Endodermal cell (in vitro differentiated cells): Measurements from ENCODE around the gene APOC4. TPM values are rescaled to one million over a fixed set of nuclear protein-coding genes. Genes with fewer than 3 reads are reported as not detected.

Source experiments
- DNase-seq: peaks from one replicate; pipeline ENCODE4 v3.0.0-alpha.2; 2017
- H3K27ac ChIP-seq: 2 replicates; pipeline ENCODE4 v1.5.1; 2013; ENCODE audit warnings: mild to moderate bottlenecking, low read depth, low read length, moderate library complexity
- H3K27me3 ChIP-seq: 2 replicates; pipeline ENCODE4 v1.6.1; 2013; ENCODE audit warnings: mild to moderate bottlenecking, low read length, moderate library complexity; ENCODE audit not compliant: insufficient read depth, control insufficient read depth, poor library complexity, severe bottlenecking
- H3K36me3 ChIP-seq: 2 replicates; pipeline ENCODE4 v1.7.0; 2013; ENCODE audit warnings: mild to moderate bottlenecking, low read length, moderate library complexity; ENCODE audit not compliant: control insufficient read depth, insufficient read depth
- H3K4me1 ChIP-seq: one replicate; pipeline ENCODE4 v1.7.0; 2013; ENCODE audit warnings: low read length; ENCODE audit not compliant: control insufficient read depth, insufficient read depth
- H3K4me3 ChIP-seq: 2 replicates; pipeline ENCODE4 v1.5.1; 2013; ENCODE audit warnings: mild to moderate bottlenecking, low read length, moderate library complexity
- H3K9ac ChIP-seq: 2 replicates; pipeline ENCODE4 v1.6.1; 2013; ENCODE audit warnings: mild to moderate bottlenecking, low read length, moderate library complexity; ENCODE audit not compliant: poor library complexity, severe bottlenecking; ENCODE audit errors: extremely low read depth
- H3K9me3 ChIP-seq: 2 replicates; pipeline ENCODE4 v1.6.1; 2013; ENCODE audit warnings: mild to moderate bottlenecking, low read length, moderate library complexity; ENCODE audit not compliant: control insufficient read depth
- H3K27ac Mint-ChIP-seq: 2 replicates; pipeline ENCODE4 v1.8.0; 2020; ENCODE audit warnings: mixed read lengths
- H3K27me3 Mint-ChIP-seq: 2 replicates; pipeline ENCODE4 v1.8.0; 2021; ENCODE audit warnings: mild to moderate bottlenecking, mixed read lengths; ENCODE audit not compliant: insufficient read depth
- H3K36me3 Mint-ChIP-seq: 2 replicates; pipeline ENCODE4 v1.8.0; 2020; ENCODE audit warnings: low read depth, mixed read lengths
- H3K4me1 Mint-ChIP-seq: 2 replicates; pipeline ENCODE4 v1.8.0; 2020; ENCODE audit warnings: mixed read lengths
- H3K4me3 Mint-ChIP-seq: 2 replicates; pipeline ENCODE4 v1.8.0; 2020; ENCODE audit warnings: mild to moderate bottlenecking, moderate library complexity, mixed read lengths
- H3K9me3 Mint-ChIP-seq: 2 replicates; pipeline ENCODE4 v1.8.0; 2020; ENCODE audit warnings: mild to moderate bottlenecking, mixed read lengths
- CTCF ChIP-seq: fragments of 200-600 bp; sonication (generic); conservative IDR thresholded peaks from 2 replicates; pipeline ENCODE4 v1.5.0; 2021; ENCODE audit warnings: antibody characterized with exemption, mild to moderate bottlenecking
- WGBS, 2 experiments: methylation state at CpG; one replicate each; pipeline versions ENCODE4 v1.1.5 to v1.1.7; 2013; ENCODE audit warnings: missing lambda C conversion rate in 2 of 2, mixed read lengths in 1 of 2; ENCODE audit not compliant: insufficient coverage in 1 of 2, insufficient read length in 1 of 2; 5-methylcytosine and 5-hydroxymethylcytosine counted together
- total RNA-seq, 2 donors: library from RNA; stranded (reverse); fragmentation: NEBNext Ultra II Directional in 1 of 2; extraction: Animal tissue kit (Norgen Biotek cat#: 25700) in 1 of 2; gene quantifications; 2 replicates in 1 of 2; 3 replicates in 1 of 2; pipeline ENCODE4 v1.2.1, GENCODE V29; 2021

Gene APOC4
- total RNA-seq, 2 donors from 2014 or later, result not detected

DNA sequence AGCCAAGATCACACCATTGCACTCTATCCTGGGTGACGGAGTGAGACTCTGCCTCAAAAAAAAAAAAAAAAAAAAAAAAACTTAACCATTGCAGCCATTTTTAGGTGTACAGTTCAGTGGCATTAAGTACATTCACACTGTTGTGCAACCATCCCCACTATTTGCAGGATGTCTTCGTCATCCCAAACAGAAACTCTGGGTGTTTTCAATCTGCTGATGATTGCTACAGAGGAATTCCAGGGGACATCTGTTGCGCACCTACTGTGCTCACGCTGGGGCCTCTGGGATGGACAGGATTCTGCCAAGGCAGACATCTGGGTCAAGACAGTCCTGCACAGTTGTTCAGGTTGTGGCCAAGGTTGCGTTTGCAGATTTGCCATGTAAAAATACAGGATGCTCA is 2.4 kb upstream of the APOC4 start:
- H3K9me3 ChIP-seq, result no peaks in the 10 kb centered on the region

GRCh38 chr19:44943801-44944249 is 1.8 kb downstream of the APOC4 start:
- Histone ChIP-seq H3K9me3 (no peaks in the 10 kb centered on the region), H3K27me3 (no peaks in the 10 kb centered on the region), H3K27ac (no peak overlapping the region), H3K4me1 (no peaks in the 10 kb centered on the region), H3K9ac (no peak overlapping the region), H3K4me3 (no peak overlapping the region), H3K36me3 (no peaks in the 10 kb centered on the region)
- no peak overlapping the region for H3K4me3 Mint-ChIP-seq
- DNase-seq, result no peak
- H3K9me3 Mint-ChIP-seq, result no peaks in the 10 kb centered on the region
- H3K27me3 Mint-ChIP-seq, result no peaks in the 10 kb centered on the region
- H3K4me1 Mint-ChIP-seq, result no peaks in the 10 kb centered on the region
- no peaks in the 10 kb centered on the region for H3K36me3 Mint-ChIP-seq
- TF ChIP-seq CTCF, result no peak
- H3K27ac Mint-ChIP-seq, result peak overlapping the region; percentile 60
- WGBS, 2 experiments, result 83 to 84% methylated on average over 6 to 10 of the region's 10 CpGs

More for the DNA sequence above, 2.4 kb upstream of the APOC4 start:
- H3K36me3 ChIP-seq, result no peaks in the 10 kb centered on the region
- H3K4me3 Mint-ChIP-seq, result no peak overlapping the region
- H3K4me1 Mint-ChIP-seq, result peaks cover 6% of the 10 kb centered on the region
- no peak overlapping the region for H3K27ac ChIP-seq
- no peaks in the 10 kb centered on the region for H3K9me3 Mint-ChIP-seq
- no peak overlapping the region for H3K9ac ChIP-seq
- peaks cover under 1% of the 10 kb centered on the region for H3K27me3 Mint-ChIP-seq
- H3K4me3 ChIP-seq, result no peak overlapping the region
- no peaks in the 10 kb centered on the region for H3K4me1 ChIP-seq
- no peak for TF ChIP-seq CTCF
- DNase-seq, result no peak
- H3K27ac Mint-ChIP-seq, result no peak overlapping the region
- H3K36me3 Mint-ChIP-seq, result no peaks in the 10 kb centered on the region
- H3K27me3 ChIP-seq, result no peaks in the 10 kb centered on the region
- 75 to 100% methylated on average over 4 to 5 of the region's 5 CpGs for WGBS, 2 experiments

DNA sequence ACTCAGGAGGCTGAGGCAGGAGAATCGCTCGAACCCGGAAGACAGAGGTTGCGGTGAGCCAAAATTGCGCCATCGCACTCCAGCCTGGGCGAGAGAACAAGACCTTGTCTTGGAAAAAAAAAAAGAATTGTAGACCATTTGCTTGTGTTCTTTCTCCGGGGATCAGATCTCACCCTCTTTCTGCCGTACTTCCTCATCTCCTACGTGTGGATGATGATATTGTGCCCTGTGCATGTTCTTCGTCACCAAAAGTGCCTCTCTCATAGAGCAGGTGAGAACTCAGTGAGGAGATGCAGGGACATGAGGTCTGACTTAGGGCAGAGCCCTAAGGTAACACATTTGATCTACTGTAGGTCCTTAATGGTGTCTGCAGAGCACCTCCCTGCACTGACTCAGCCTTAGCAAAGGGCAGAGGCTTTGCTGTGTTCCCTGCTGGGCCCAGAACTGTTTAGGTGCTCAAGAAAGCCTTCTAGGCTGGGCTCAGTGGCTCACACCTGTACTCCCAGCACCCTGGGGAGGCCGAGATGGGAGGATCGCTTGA is 5.1 kb downstream of the APOC4 start:
- Mint-ChIP-seq H3K36me3 (peaks cover 1% of the 10 kb centered on the region), H3K9me3 (no peaks in the 10 kb centered on the region), H3K27me3 (no peaks in the 10 kb centered on the region), H3K4me3 (no peak overlapping the region), H3K27ac (no peak overlapping the region), H3K4me1 (peaks cover 3% of the 10 kb centered on the region)
- DNase-seq, result no peak
- no peaks in the 10 kb centered on the region for H3K27me3 ChIP-seq
- H3K9me3 ChIP-seq, result no peaks in the 10 kb centered on the region
- no peaks in the 10 kb centered on the region for H3K4me1 ChIP-seq
- no peak overlapping the region for H3K4me3 ChIP-seq
- TF ChIP-seq CTCF, result no peak
- H3K27ac ChIP-seq, result no peak overlapping the region
- no peak overlapping the region for H3K9ac ChIP-seq
- H3K36me3 ChIP-seq, result no peaks in the 10 kb centered on the region
- WGBS, 2 experiments, result 85 to 92% methylated on average over 13 of the region's 13 CpGs
